Fibroblast of lung (primary cell): Measurements from ENCODE around the gene ELAVL1.

Experiments used
- CTCF ChIP-seq, 2 donors: IDR thresholded peaks in 1 of 2; conservative IDR thresholded peaks in 1 of 2; 1 replicate in 1 of 2; 2 replicates in 1 of 2; pipeline ENCODE4 v1.5.1; 2011 to 2012; ENCODE audit warnings: low read length in 2 of 2, control low read depth in 1 of 2, inconsistent platforms in 1 of 2, low read depth in 1 of 2, mild to moderate bottlenecking in 1 of 2
- EZH2 ChIP-seq: IDR thresholded peaks from 2 replicates; pipeline ENCODE4 v1.5.1; 2012; ENCODE audit warnings: low read length, control low read depth, mild to moderate bottlenecking; ENCODE audit errors: missing control alignments

- TF ChIP-seq CTCF (conservative IDR thresholded peaks at IDR 0.05 in 1 of 2, IDR thresholded peaks at IDR 0.05 in 1 of 2; ENCODE audit: low read depth in 1 of 2, low read length in 2 of 2) (no peak), EZH2 (no peak)
Observed at GRCh38 chr19:7983995-7984837, 21.2 kb downstream of the ELAVL1 start.
